ENCODE measurements around the gene BDKRB2. TPM values are rescaled to one million over a fixed set of nuclear protein-coding genes. Genes with fewer than 3 reads are reported as not detected.
A peak's percentile ranks its signal among the peaks of the same experiment; 100 is the strongest.

Gene BDKRB2
- total and polyA plus RNA-seq, 3 experiments from 2014 or later = not detected

DNA sequence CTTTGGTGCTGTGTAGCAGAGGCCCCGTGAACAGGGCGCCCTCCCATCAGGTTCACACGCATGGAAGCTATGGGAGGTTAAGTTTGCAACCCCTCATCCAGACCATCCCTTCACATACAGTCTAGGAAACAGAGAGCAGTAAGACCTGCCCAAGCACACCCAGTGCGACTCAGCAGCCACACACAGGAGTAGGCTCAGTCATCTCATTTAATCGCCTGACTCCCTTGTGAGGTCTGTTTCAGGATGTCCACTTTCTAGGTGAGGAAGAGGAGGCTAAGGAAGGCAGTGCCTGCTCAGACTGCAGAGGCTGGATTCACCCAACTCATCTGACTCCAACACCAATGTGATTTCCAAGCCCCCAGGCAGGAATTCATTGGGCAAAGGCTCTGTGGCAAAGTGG lies 63.3 kb downstream of the BDKRB2 start:
- Histone ChIP-seq H3K4me3 (ENCODE audit: low read length) (no peak overlapping the region), H3K4me1 (ENCODE audit: insufficient read depth, low read length) (no peaks in the 10 kb centered on the region), H3K27ac (ENCODE audit: low read depth, low read length) (no peak overlapping the region), H3K36me3 (ENCODE audit: insufficient read depth, low read length) (no peaks in the 10 kb centered on the region), H3K27me3 (ENCODE audit: insufficient read depth, low read length, poor library complexity, severe bottlenecking) (no peaks in the 10 kb centered on the region), H3K9me3 (ENCODE audit: low read length) (no peaks in the 10 kb centered on the region)
- DNase-seq = no peak
- Mint-ChIP-seq H3K27me3 (peaks cover 6 to 26% of the 10 kb centered on the region in 2 donors), H3K9me3 (peaks cover 0 to 13% (median 2%) of the 10 kb centered on the region in 5 donors), H3K4me1 (no peaks in the 10 kb centered on the region), H3K27ac (no peak overlapping the region), H3K4me3 (no peak overlapping the region), H3K36me3 (no peaks in the 10 kb centered on the region)
- POLR2A ChIA-PET = no interaction called here
- CTCF ChIA-PET = no interaction called here

GRCh38 chr14:96268431-96269358 lies 64.1 kb downstream of the BDKRB2 start:
- no peaks in the 10 kb centered on the region for H3K4me1 Mint-ChIP-seq
- no peak overlapping the region for H3K4me3 Mint-ChIP-seq
- Histone ChIP-seq H3K36me3 (ENCODE audit: insufficient read depth, low read length) (no peaks in the 10 kb centered on the region), H3K9me3 (ENCODE audit: low read length) (no peaks in the 10 kb centered on the region), H3K27me3 (ENCODE audit: insufficient read depth, low read length, poor library complexity, severe bottlenecking) (no peaks in the 10 kb centered on the region), H3K4me1 (ENCODE audit: insufficient read depth, low read length) (no peaks in the 10 kb centered on the region), H3K4me3 (ENCODE audit: low read length) (no peak overlapping the region), H3K27ac (ENCODE audit: low read depth, low read length) (no peak overlapping the region)
- ChIA-PET CTCF (no interaction called here), POLR2A (no interaction called here)
- H3K9me3 Mint-ChIP-seq = peaks cover 0 to 13% (median 5%) of the 10 kb centered on the region in 5 donors
- peaks cover 0 to 7% (median 0%) of the 10 kb centered on the region in 3 donors for H3K36me3 Mint-ChIP-seq
- peaks cover 6 to 26% of the 10 kb centered on the region in 2 donors for H3K27me3 Mint-ChIP-seq
- no peak for DNase-seq
- H3K27ac Mint-ChIP-seq = no peak overlapping the region

GRCh38 chr14:96269359-96269710 lies 64.7 kb downstream of the BDKRB2 start:
- Histone ChIP-seq H3K4me1 (ENCODE audit: insufficient read depth, low read length) (no peaks in the 10 kb centered on the region), H3K36me3 (ENCODE audit: insufficient read depth, low read length) (no peaks in the 10 kb centered on the region), H3K27ac (ENCODE audit: low read depth, low read length) (no peak overlapping the region), H3K27me3 (ENCODE audit: insufficient read depth, low read length, poor library complexity, severe bottlenecking) (no peaks in the 10 kb centered on the region), H3K4me3 (ENCODE audit: low read length) (no peak overlapping the region), H3K9me3 (ENCODE audit: low read length) (no peaks in the 10 kb centered on the region)
- Mint-ChIP-seq H3K36me3 (peaks cover 0 to 7% (median 0%) of the 10 kb centered on the region in 3 donors), H3K4me1 (no peaks in the 10 kb centered on the region), H3K27me3 (peaks cover 6 to 26% of the 10 kb centered on the region in 2 donors), H3K9me3 (peaks cover 0 to 13% (median 5%) of the 10 kb centered on the region in 5 donors), H3K27ac (peak overlapping the region in 1 of 8 donors; percentile 55), H3K4me3 (no peak overlapping the region)
- POLR2A ChIA-PET = no interaction called here
- CTCF ChIA-PET = no interaction called here
- DNase-seq = no peak

DNA sequence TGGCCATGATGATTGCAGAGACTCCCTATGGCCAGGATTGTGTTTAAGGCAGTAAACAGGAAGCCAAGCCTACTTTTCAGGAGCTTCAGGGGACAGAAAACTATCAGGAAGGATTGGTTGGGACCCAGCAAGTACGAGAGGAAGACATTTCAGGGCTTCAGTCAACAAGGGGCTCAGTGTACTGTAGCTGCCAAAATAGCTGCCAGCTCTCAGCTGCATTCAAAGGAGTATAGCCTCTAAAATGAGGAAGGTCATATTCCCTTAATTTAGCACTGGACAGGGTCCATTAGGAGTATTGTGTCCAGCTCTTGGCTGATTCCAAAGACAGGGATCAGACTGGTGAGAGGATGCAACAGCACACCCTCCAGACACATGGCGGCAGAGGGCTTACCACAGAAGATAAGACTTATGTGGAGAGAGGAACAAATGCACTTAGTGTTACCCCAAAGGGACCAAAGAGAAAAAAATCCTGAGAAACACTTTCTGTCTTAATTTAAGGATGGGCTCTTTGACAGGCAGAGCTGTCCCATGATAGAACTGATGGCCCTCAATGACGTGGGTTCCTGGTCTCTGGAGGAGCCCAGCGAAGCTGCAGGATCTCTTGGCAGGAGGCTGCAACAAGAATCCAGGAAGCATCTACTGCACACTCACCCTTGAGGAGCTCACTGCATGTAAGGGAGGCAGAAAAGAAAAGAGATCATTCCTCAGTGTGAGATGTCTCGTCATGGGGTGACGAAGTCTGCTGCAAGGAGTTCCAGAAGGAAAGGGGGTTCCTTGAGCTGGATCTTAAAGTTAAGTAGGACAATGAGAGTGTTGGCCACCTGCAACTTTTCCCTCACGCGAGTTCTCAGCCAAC lies 66.2 kb downstream of the BDKRB2 start:
- Mint-ChIP-seq H3K4me1 (no peaks in the 10 kb centered on the region), H3K36me3 (peaks cover 0 to 7% (median 0%) of the 10 kb centered on the region in 3 donors), H3K27ac (peak overlapping the region in 2 of 8 donors; percentile 32 to 67), H3K4me3 (no peak overlapping the region), H3K27me3 (peaks cover 6 to 19% of the 10 kb centered on the region in 2 donors), H3K9me3 (peaks cover 0 to 13% (median 5%) of the 10 kb centered on the region in 5 donors)
- Histone ChIP-seq H3K4me1 (ENCODE audit: insufficient read depth, low read length) (no peaks in the 10 kb centered on the region), H3K27me3 (ENCODE audit: insufficient read depth, low read length, poor library complexity, severe bottlenecking) (no peaks in the 10 kb centered on the region), H3K4me3 (ENCODE audit: low read length) (no peak overlapping the region), H3K27ac (ENCODE audit: low read depth, low read length) (no peak overlapping the region), H3K36me3 (ENCODE audit: insufficient read depth, low read length) (no peaks in the 10 kb centered on the region), H3K9me3 (ENCODE audit: low read length) (no peaks in the 10 kb centered on the region)
- ChIA-PET POLR2A (no interaction called here), CTCF (no interaction called here)
- DNase-seq = no peak

- H3K4me3 Mint-ChIP-seq = no peak overlapping the region
These were observed 66.8 kb downstream of the BDKRB2 start for GRCh38 chr14:96271421-96271762.

DNA sequence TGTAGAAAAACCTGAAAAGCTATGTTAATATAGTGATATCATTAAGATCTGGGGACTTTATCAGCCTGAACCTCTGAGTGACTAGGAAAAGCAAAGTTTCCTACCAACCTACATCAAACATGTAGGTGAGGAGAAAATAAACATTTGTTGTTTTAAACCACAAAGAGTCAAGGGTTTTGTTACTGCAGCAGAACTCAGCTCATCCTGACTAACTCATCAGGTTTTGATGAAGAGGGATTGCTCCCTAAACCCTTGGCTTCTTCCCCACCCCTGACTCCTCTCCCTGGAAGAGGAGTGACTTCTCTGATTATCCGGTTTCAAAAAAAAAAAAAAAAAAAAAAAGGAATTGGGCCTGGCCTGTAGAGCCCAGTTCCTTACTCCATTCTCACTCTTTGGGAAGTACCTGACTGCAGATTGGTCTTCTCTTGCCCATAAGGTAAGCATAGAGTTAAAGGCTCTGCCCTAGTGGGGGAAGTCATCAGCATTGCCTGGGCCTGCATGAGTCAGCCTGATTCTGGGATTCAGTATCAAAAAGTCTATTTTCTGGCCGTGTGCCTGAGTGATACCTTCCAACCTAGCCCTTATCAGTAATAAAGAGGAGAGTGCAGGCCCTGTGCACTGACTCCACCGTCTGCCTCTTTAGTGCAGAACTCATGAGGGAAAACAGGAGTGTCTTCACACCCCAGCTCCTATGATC lies 68.3 kb downstream of the BDKRB2 start:
- H3K27me3 Mint-ChIP-seq = peaks cover 5% of the 10 kb centered on the region in 2 donors
- Histone ChIP-seq H3K4me3 (ENCODE audit: low read length) (no peak overlapping the region), H3K36me3 (ENCODE audit: insufficient read depth, low read length) (no peaks in the 10 kb centered on the region), H3K4me1 (ENCODE audit: insufficient read depth, low read length) (no peaks in the 10 kb centered on the region), H3K27me3 (ENCODE audit: insufficient read depth, low read length, poor library complexity, severe bottlenecking) (no peaks in the 10 kb centered on the region), H3K9me3 (ENCODE audit: low read length) (peaks cover 4% of the 10 kb centered on the region), H3K27ac (ENCODE audit: low read depth, low read length) (no peak overlapping the region)
- ChIA-PET CTCF (interaction anchor here (1.0 kb wide), 1 partner anchor 14 kb away, joined by 3 read pairs; no protein-coding TSS in a partner anchor), POLR2A (no interaction called here)
- H3K4me1 Mint-ChIP-seq = no peaks in the 10 kb centered on the region
- H3K27ac Mint-ChIP-seq = no peak overlapping the region
- DNase-seq = no peak
- peaks cover 0 to 13% (median 5%) of the 10 kb centered on the region in 5 donors for H3K9me3 Mint-ChIP-seq
- H3K36me3 Mint-ChIP-seq = peaks cover 0 to 9% (median 0%) of the 10 kb centered on the region in 3 donors
- H3K4me3 Mint-ChIP-seq = no peak overlapping the region

More at GRCh38 chr14:96271421-96271762, 66.8 kb downstream of the BDKRB2 start:
- POLR2A ChIA-PET = no interaction called here
- H3K9me3 ChIP-seq (ENCODE audit: low read length) = no peaks in the 10 kb centered on the region
- Mint-ChIP-seq H3K36me3 (peaks cover 0 to 7% (median 0%) of the 10 kb centered on the region in 3 donors), H3K4me1 (no peaks in the 10 kb centered on the region), H3K9me3 (peaks cover 0 to 13% (median 5%) of the 10 kb centered on the region in 5 donors), H3K27me3 (peaks cover 6 to 13% of the 10 kb centered on the region in 2 donors), H3K27ac (no peak overlapping the region)
- H3K4me3 ChIP-seq (ENCODE audit: low read length) = no peak overlapping the region
- H3K36me3 ChIP-seq (ENCODE audit: insufficient read depth, low read length) = no peaks in the 10 kb centered on the region
- H3K4me1 ChIP-seq (ENCODE audit: insufficient read depth, low read length) = no peaks in the 10 kb centered on the region
- H3K27ac ChIP-seq (ENCODE audit: low read depth, low read length) = no peak overlapping the region
- CTCF ChIA-PET = no interaction called here
- H3K27me3 ChIP-seq (ENCODE audit: insufficient read depth, low read length, poor library complexity, severe bottlenecking) = no peaks in the 10 kb centered on the region
- no peak for DNase-seq

DNA sequence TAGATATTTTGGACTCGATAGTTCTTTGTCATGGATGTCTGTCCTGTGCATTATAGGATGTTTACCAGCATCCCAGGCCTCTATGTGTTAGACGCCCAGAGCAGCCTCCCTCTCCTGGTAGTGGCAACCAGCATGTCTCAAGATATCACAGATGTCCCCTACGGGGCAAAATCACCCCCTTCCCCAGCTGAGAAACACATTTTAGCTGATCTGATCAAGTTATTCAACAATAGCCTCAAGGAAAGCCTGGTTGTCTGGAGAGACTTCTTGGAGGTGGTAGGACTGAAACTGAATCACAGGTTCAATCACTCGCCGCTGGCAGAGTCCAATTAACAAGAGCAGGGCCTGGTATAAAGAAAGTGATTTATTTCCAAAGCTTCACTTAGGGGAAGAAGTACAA lies 69.0 kb downstream of the BDKRB2 start:
- no peaks in the 10 kb centered on the region for H3K27me3 ChIP-seq (ENCODE audit: insufficient read depth, low read length, poor library complexity, severe bottlenecking)
- H3K36me3 ChIP-seq (ENCODE audit: insufficient read depth, low read length) = no peaks in the 10 kb centered on the region
- CTCF ChIA-PET = no interaction called here
- Mint-ChIP-seq H3K27ac (no peak overlapping the region), H3K9me3 (peaks cover under 1 to 18% (median 8%) of the 10 kb centered on the region in 5 donors), H3K27me3 (peaks cover 5% of the 10 kb centered on the region in 2 donors), H3K4me1 (no peaks in the 10 kb centered on the region), H3K4me3 (no peak overlapping the region), H3K36me3 (peaks cover 0 to 10% (median 0%) of the 10 kb centered on the region in 3 donors)
- DNase-seq = no peak
- H3K9me3 ChIP-seq (ENCODE audit: low read length) = peaks cover 4% of the 10 kb centered on the region
- no peak overlapping the region for H3K4me3 ChIP-seq (ENCODE audit: low read length)
- no peaks in the 10 kb centered on the region for H3K4me1 ChIP-seq (ENCODE audit: insufficient read depth, low read length)
- no peak overlapping the region for H3K27ac ChIP-seq (ENCODE audit: low read depth, low read length)
- POLR2A ChIA-PET = no interaction called here

Measured in CD8-positive, alpha-beta memory T cell (primary cell).